ENCODE data around the gene PTH2.

The PTH2 gene

DNA sequence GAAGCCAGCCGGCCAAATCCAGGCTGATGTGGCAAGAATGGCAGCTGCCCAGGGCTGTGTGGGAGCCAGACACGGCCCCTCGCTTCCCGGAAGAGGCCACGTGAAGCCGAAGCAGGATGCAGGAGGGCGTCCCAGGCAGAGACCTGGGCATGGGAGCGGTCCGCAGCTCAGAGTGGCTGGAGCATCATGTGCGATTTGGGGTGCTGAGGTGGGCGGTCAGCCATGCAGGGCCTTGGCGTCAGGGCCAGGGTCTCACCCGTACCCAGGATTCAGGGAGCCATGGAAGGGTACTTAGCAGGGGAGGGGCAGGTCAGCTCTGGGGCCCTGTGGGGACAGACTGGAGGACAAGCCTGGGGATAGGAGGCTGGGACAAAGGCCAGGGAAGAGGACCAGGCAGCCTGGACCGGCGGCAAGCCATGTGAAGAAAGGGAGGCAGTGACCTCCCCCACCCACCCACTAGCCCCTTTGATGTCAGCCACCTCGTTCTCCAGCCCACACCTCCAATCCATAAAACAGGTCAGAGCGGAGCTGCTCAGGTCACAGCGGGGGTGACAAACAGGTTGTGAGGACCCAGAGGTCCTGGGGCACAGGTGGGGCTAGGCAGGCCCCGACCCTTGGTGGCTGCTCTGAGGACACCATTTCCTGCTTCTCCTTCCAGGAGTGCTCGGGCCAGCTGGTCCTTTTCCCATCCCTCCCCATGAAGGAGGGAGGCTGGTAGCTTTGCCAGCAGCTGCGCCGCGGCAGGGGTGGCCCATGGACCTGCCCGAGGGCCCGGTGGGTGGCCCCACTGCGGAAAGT, 32.9 kb downstream of the PTH2 start:
- no peaks in the 10 kb centered on the region for H4K20me1 ChIP-seq (ENCODE audit: insufficient read depth, low read length)
- no peak overlapping the region for H3K27ac ChIP-seq (ENCODE audit: low read length)
- H3K4me3 ChIP-seq (ENCODE audit: low read length) = peak overlapping the region; percentile 34
- no peaks in the 10 kb centered on the region for H3K79me2 ChIP-seq (ENCODE audit: low read length)
- H3K27me3 ChIP-seq (ENCODE audit: low read depth, low read length) = no peaks in the 10 kb centered on the region
- peak overlapping the region; percentile 62 for H3K4me2 ChIP-seq (ENCODE audit: low read length)
- H3K9ac ChIP-seq (ENCODE audit: low read length) = peak overlapping the region; percentile 9; the same call in 1 of the 2 replicates
- no peaks in the 10 kb centered on the region for H3K36me3 ChIP-seq (replicated peaks; ENCODE audit: low read depth, low read length)
- TF ChIP-seq EZH2phosphoT487 (IDR thresholded peaks at IDR 0.05; ENCODE audit: low read depth) = no peak
- no peak for TF ChIP-seq CTCF (IDR thresholded peaks at IDR 0.05; ENCODE audit: low read depth, low read length)
- H2AFZ ChIP-seq (ENCODE audit: low read depth, low read length) = 0 out of 2 replicates have a peak overlapping the region, but pooled peaks have one; percentile 35
- peaks cover 41% of the 10 kb centered on the region for H3K4me1 ChIP-seq (ENCODE audit: low read length)
- no peaks in the 10 kb centered on the region for H3K9me3 ChIP-seq (ENCODE audit: insufficient read depth, low read length)

GRCh38 chr19:49389406-49389805, 33.8 kb downstream of the PTH2 start:
- Histone ChIP-seq H3K4me3 (ENCODE audit: low read length) (no peak overlapping the region), H4K20me1 (ENCODE audit: insufficient read depth, low read length) (no peaks in the 10 kb centered on the region), H3K36me3 (replicated peaks; ENCODE audit: low read depth, low read length) (no peaks in the 10 kb centered on the region), H3K4me2 (ENCODE audit: low read length) (no peak overlapping the region), H3K9me3 (ENCODE audit: insufficient read depth, low read length) (no peaks in the 10 kb centered on the region), H3K4me1 (ENCODE audit: low read length) (peaks cover 41% of the 10 kb centered on the region), H3K27ac (ENCODE audit: low read length) (no peak overlapping the region), H3K27me3 (ENCODE audit: low read depth, low read length) (no peaks in the 10 kb centered on the region), H2AFZ (ENCODE audit: low read depth, low read length) (no peak overlapping the region), H3K79me2 (ENCODE audit: low read length) (no peaks in the 10 kb centered on the region), H3K9ac (ENCODE audit: low read length) (no peak overlapping the region)
- TF ChIP-seq CTCF (IDR thresholded peaks at IDR 0.05; ENCODE audit: low read depth, low read length) (no peak), EZH2phosphoT487 (IDR thresholded peaks at IDR 0.05; ENCODE audit: low read depth) (no peak)

DNA sequence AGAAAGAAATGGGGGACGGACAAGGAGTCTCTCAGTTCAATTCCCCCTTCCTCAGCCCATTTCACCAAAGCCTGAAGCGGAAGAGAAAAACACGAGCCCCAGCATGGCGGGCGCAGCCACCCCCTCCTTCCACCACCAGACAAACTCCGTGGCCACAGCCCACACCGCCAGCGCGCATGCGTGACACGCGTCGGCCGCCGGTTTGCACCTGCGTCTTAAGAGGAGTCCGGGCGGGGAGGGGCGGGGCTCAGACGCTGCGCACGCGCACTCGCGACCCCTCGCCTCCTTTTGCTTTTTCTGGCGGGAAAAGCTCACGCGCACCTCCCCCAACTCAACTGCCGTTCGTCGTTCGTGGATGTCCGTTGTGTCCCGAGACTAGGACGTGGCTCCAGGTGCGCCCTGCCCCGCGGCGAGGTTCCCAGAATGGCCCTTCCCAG, 35.3 kb downstream of the PTH2 start, which contains the start of gene KASH5:
TSS of gene KASH5 (plus strand) at position 314 of the 437 bp plus-strand sequence. CDS start 2,635 bp downstream, outside the sequence.
- Histone ChIP-seq H3K4me3 (ENCODE audit: low read length) (peak within 1 kb of the TSS; percentile 58), H3K9ac (ENCODE audit: low read length) (peak within 1 kb of the TSS; percentile 50), H3K4me2 (ENCODE audit: low read length) (peak within 1 kb of the TSS; percentile 61), H3K79me2 (ENCODE audit: low read length) (no peaks in the 10 kb centered on the region), H3K27ac (ENCODE audit: low read length) (peak within 1 kb of the TSS; percentile 14; the same call in 1 of the 2 replicates), H3K36me3 (replicated peaks; ENCODE audit: low read depth, low read length) (no peaks in the 10 kb centered on the region), H3K9me3 (ENCODE audit: insufficient read depth, low read length) (no peaks in the 10 kb centered on the region), H4K20me1 (ENCODE audit: insufficient read depth, low read length) (no peaks in the 10 kb centered on the region), H3K27me3 (ENCODE audit: low read depth, low read length) (no peaks in the 10 kb centered on the region), H2AFZ (ENCODE audit: low read depth, low read length) (no peak within 1 kb of the TSS), H3K4me1 (ENCODE audit: low read length) (peaks cover 41% of the 10 kb centered on the region)
- no peak for TF ChIP-seq CTCF (IDR thresholded peaks at IDR 0.05; ENCODE audit: low read depth, low read length)

GRCh38 chr19:49383599-49383998, 39.6 kb downstream of the PTH2 start:
- no peak overlapping the region for H2AFZ ChIP-seq (ENCODE audit: low read depth, low read length)
- no peaks in the 10 kb centered on the region for H3K36me3 ChIP-seq (replicated peaks; ENCODE audit: low read depth, low read length)
- H3K9ac ChIP-seq (ENCODE audit: low read length) = no peak overlapping the region
- no peak overlapping the region for H3K4me3 ChIP-seq (ENCODE audit: low read length)
- no peaks in the 10 kb centered on the region for H3K9me3 ChIP-seq (ENCODE audit: insufficient read depth, low read length)
- H3K27ac ChIP-seq (ENCODE audit: low read length) = no peak overlapping the region
- no peak overlapping the region for H3K4me2 ChIP-seq (ENCODE audit: low read length)
- H3K4me1 ChIP-seq (ENCODE audit: low read length) = peaks cover 16% of the 10 kb centered on the region
- no peaks in the 10 kb centered on the region for H3K79me2 ChIP-seq (ENCODE audit: low read length)
- H3K27me3 ChIP-seq (ENCODE audit: low read depth, low read length) = no peaks in the 10 kb centered on the region
- no peaks in the 10 kb centered on the region for H4K20me1 ChIP-seq (ENCODE audit: insufficient read depth, low read length)
- TF ChIP-seq EZH2phosphoT487 (IDR thresholded peaks at IDR 0.05; ENCODE audit: low read depth) = no peak
- TF ChIP-seq CTCF (IDR thresholded peaks at IDR 0.05; ENCODE audit: low read depth, low read length) = no peak
